Activated naive CD4-positive, alpha-beta T cell treated with Interleukin-2 at 50 U/mL for 16 hours (primary cell): Measurements from ENCODE around the gene SLC30A10.
"Not testable (repeated sequence)": the region's sequence is repeated elsewhere in the genome, so short reads cannot be mapped to it uniquely, and the experiment has no call there.

Experiments
- DNase-seq: peaks from one replicate; pipeline ENCODE4 v3.0.0-alpha.2; 2020

The SLC30A10 gene

GRCh38 chr1:219927298-219927955 is 930 bp downstream of the SLC30A10 start:
- no peak for DNase-seq

GRCh38 chr1:219926363-219926998 is 1.9 kb downstream of the SLC30A10 start:
- DNase-seq = no peak

- no peak for DNase-seq
Measured at GRCh38 chr1:219924342-219924741, 4.0 kb downstream of the SLC30A10 start.

GRCh38 chr1:219917851-219918466 is 10.4 kb downstream of the SLC30A10 start:
- no peak for DNase-seq

- DNase-seq = no peak
Measured at GRCh38 chr1:219917281-219917680, 11.1 kb downstream of the SLC30A10 start.

GRCh38 chr1:219916257-219916656 is 12.1 kb downstream of the SLC30A10 start:
- no peak for DNase-seq

GRCh38 chr1:219913005-219913770 is 15.2 kb downstream of the SLC30A10 start:
- DNase-seq = no peak

- DNase-seq = no peak
Measured at GRCh38 chr1:219910716-219911115, 17.6 kb downstream of the SLC30A10 start.

GRCh38 chr1:219909476-219909875 is 18.9 kb downstream of the SLC30A10 start:
- no peak for DNase-seq

- no peak for DNase-seq
Measured at GRCh38 chr1:219908170-219908569, 20.2 kb downstream of the SLC30A10 start.

- no peak for DNase-seq
Measured at GRCh38 chr1:219907772-219908070, 20.6 kb downstream of the SLC30A10 start.

- DNase-seq = no peak
Measured at GRCh38 chr1:219906924-219907771, 21.2 kb downstream of the SLC30A10 start.

GRCh38 chr1:219906565-219906923 is 21.8 kb downstream of the SLC30A10 start:
- DNase-seq = not testable (repeated sequence)

GRCh38 chr1:219905524-219905923 is 22.8 kb downstream of the SLC30A10 start:
- no peak for DNase-seq

GRCh38 chr1:219904934-219905333 is 23.4 kb downstream of the SLC30A10 start:
- DNase-seq = no peak

- no peak for DNase-seq
Measured at GRCh38 chr1:219903353-219903871, 24.9 kb downstream of the SLC30A10 start.

- DNase-seq = no peak
Measured at GRCh38 chr1:219902951-219903350, 25.4 kb downstream of the SLC30A10 start.

- DNase-seq = no peak
Measured at GRCh38 chr1:219900882-219901281, 27.5 kb downstream of the SLC30A10 start.

GRCh38 chr1:219900201-219900600 is 28.2 kb downstream of the SLC30A10 start:
- no peak for DNase-seq

- DNase-seq = no peak
Measured at GRCh38 chr1:219898375-219898774, 30.0 kb downstream of the SLC30A10 start.

- DNase-seq = no peak
Measured at GRCh38 chr1:219897914-219898313, 30.4 kb downstream of the SLC30A10 start.

GRCh38 chr1:219892271-219892670 is 36.1 kb downstream of the SLC30A10 start:
- DNase-seq = not testable (repeated sequence)

GRCh38 chr1:219891846-219892245 is 36.5 kb downstream of the SLC30A10 start:
- DNase-seq = not testable (repeated sequence)
